OCI-LY7 (cell line): ENCODE results near the gene ZC3H12D.

ENCODE experiments used
- CTCF ChIP-seq: fragments of 200-600 bp; sonication (generic); conservative IDR thresholded peaks from 2 replicates; pipeline ENCODE4 v1.5.1; 2014; ENCODE audit warnings: mild to moderate bottlenecking, antibody characterized with exemption, low read length, moderate library complexity, mixed read lengths
- EZH2phosphoT487 ChIP-seq: fragments of 200-600 bp; sonication (generic); IDR thresholded peaks from 2 replicates; pipeline ENCODE4 v1.6.1; 2018; ENCODE audit warnings: low read depth, borderline replicate concordance, mild to moderate bottlenecking, mixed run types, antibody characterized with exemption, low read length, moderate library complexity, mixed read lengths

GRCh38 chr6:149493761-149494320 lies 9.0 kb upstream of the ZC3H12D start:
- TF ChIP-seq EZH2phosphoT487, result no peak
- no peak for TF ChIP-seq CTCF
